MCF 10A (cell line): ENCODE data around the gene CRTC2. TPM values are rescaled to one million over a fixed set of nuclear protein-coding genes. Genes with fewer than 3 reads are reported as not detected.
"Not testable (repeated sequence)": the region's sequence is repeated elsewhere in the genome, so short reads cannot be mapped to it uniquely, and the experiment has no call there.

Experiments used
- Bru-seq: library from RNA; stranded (reverse); fragments of 400-500 nt; gene quantifications from one replicate; lab custom pipeline; 2021; lab: Mats Ljungman, UMichigan
- BruChase-seq, 2 experiments: library from RNA; stranded (reverse); fragments of 400-500 nt; gene quantifications; one replicate each; lab custom pipeline; 2021; lab: Mats Ljungman, UMichigan
- BruUV-seq: library from RNA; stranded (reverse); fragments of 400-500 nt; replicated peaks from 2 replicates; lab custom pipeline; 2021; lab: Mats Ljungman, UMichigan
- CTCF ChIA-PET: fragments of 300-600 bp; sonication (Branson Sonifier 250); formaldehyde crosslinking; extraction: SDS; loops from one replicate; lab custom pipeline; 2021; ENCODE audit warnings: antibody characterized with exemption, inconsistent platforms; lab: Yijun Ruan, JAX
- POLR2A ChIA-PET: fragments of 300-600, 350-650 bp; sonication (Branson Sonifier 250); formaldehyde crosslinking; extraction: SDS; loops from one replicate; lab custom pipeline; 2020; ENCODE audit warnings: antibody characterized with exemption, inconsistent platforms; lab: Yijun Ruan, JAX
- DNase-seq: peaks from one replicate; pipeline ENCODE4 v3.0.0-alpha.2; 2018; ENCODE audit not compliant: unreplicated experiment
- H3K27ac Mint-ChIP-seq: one replicate; pipeline ENCODE4 v1.8.0; 2022; ENCODE audit warnings: mild to moderate bottlenecking, low read depth, mixed read lengths; ENCODE audit not compliant: unreplicated experiment
- H3K27me3 Mint-ChIP-seq: one replicate; pipeline ENCODE4 v1.8.0; 2022; ENCODE audit warnings: mixed read lengths; ENCODE audit not compliant: insufficient read depth, unreplicated experiment
- H3K36me3 Mint-ChIP-seq: one replicate; pipeline ENCODE4 v1.8.0; 2022; ENCODE audit warnings: mild to moderate bottlenecking, moderate library complexity, mixed read lengths; ENCODE audit not compliant: insufficient read depth, unreplicated experiment
- H3K4me1 Mint-ChIP-seq: one replicate; pipeline ENCODE4 v1.8.0; 2022; ENCODE audit warnings: mixed read lengths; ENCODE audit not compliant: insufficient read depth, unreplicated experiment
- H3K4me3 Mint-ChIP-seq: one replicate; pipeline ENCODE4 v1.8.0; 2022; ENCODE audit warnings: mild to moderate bottlenecking, moderate library complexity, mixed read lengths; ENCODE audit not compliant: unreplicated experiment
- H3K9me3 Mint-ChIP-seq: one replicate; pipeline ENCODE4 v1.8.0; 2022; ENCODE audit warnings: mixed read lengths; ENCODE audit not compliant: unreplicated experiment
- intact Hi-C: fragments of 100-400 bp; cut with micrococcal nuclease; formaldehyde crosslinking; loops from 2 replicates; pipeline ENCODE4 v1.14.1; 2022
- long read RNA-seq: library from polyadenylated mRNA; stranded (forward); transcript quantifications from one replicate; pipeline ENCODE4 v2.0.0, GENCODE V29; 2022
- total RNA-seq: library from RNA; stranded (reverse); gene quantifications from 2 replicates; pipeline ENCODE4 v1.2.3, GENCODE V29; 2022
- TF ChIP-seq, protein P1 (sequence below): fragments of 200-600 bp; IDR thresholded peaks from one replicate; pipeline ENCODE4 v1.8.0; 2022; ENCODE audit warnings: antibody characterized with exemption, mild to moderate bottlenecking; ENCODE audit not compliant: unreplicated experiment

Gene CRTC2, protein sequence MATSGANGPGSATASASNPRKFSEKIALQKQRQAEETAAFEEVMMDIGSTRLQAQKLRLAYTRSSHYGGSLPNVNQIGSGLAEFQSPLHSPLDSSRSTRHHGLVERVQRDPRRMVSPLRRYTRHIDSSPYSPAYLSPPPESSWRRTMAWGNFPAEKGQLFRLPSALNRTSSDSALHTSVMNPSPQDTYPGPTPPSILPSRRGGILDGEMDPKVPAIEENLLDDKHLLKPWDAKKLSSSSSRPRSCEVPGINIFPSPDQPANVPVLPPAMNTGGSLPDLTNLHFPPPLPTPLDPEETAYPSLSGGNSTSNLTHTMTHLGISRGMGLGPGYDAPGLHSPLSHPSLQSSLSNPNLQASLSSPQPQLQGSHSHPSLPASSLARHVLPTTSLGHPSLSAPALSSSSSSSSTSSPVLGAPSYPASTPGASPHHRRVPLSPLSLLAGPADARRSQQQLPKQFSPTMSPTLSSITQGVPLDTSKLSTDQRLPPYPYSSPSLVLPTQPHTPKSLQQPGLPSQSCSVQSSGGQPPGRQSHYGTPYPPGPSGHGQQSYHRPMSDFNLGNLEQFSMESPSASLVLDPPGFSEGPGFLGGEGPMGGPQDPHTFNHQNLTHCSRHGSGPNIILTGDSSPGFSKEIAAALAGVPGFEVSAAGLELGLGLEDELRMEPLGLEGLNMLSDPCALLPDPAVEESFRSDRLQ
- 47.0 and 55.1 TPM in 2 replicates for total RNA-seq
- Bru-seq, nascent RNA = percentile 72 among the genes with signal in this experiment
- BruChase-seq, experiment 1, labeled RNA remaining after a 6-hour chase = percentile 87 among the genes with signal in this experiment
- BruChase-seq, experiment 2, labeled RNA remaining after a 2-hour chase = percentile 84 among the genes with signal in this experiment
- long read RNA-seq, transcript CRTC2-203 (14 exons, 2,644 nt) = major isoform, 10 of 60 reads
- long read RNA-seq, partial matches to known transcripts = 38 of 60 reads
- long read RNA-seq, other reads (novel, unspliced or antisense) = 12 of 60 reads

DNA sequence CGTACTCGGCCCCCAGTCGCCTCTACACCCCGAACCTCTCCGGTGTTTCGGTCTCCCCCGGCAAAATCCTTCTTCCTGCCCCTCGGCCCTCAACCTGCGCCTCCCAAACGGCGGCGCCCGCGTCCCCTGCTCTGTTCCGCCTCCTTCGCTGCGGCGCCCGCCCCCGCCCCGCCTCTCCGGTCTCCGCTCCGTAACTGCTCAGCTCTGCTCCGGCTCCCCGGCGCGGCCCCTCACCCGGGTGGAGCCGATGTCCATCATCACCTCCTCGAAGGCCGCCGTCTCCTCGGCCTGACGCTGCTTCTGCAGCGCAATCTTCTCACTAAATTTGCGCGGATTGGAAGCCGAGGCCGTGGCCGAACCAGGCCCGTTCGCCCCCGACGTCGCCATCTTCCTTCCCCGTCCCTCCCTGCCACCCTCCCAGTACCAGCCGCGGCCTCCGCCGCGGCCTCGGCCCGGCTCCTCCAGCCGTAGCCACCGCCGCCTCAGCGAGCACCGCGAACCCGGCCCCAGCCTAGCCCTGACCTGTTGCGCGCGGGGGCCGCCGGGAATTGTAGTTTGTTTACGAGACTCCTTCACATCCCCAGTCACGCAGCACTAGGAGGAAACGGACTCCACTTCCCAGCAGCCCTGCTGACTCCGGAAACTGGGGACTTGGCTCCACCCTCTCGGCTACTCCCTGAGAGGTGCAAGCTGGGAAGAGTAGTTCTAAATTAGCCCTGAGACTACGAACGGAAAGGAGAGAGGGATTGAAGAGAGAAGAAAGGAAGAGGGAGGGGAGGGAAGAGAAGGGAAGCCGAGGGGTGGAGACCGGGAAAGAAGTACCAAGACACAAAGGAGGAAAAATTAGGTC lies at the start of gene CRTC2:
TSS of gene CRTC2 (minus strand) at position 502 of the 850 bp plus-strand sequence. CDS start at position 387, 115 bp downstream.
- H3K27ac Mint-ChIP-seq = peak within 1 kb of the TSS; percentile 92
- no peaks in the 10 kb centered on the region for H3K27me3 Mint-ChIP-seq
- ChIA-PET CTCF (interaction anchor here (0.6 to 5.6 kb wide), 7 partner anchors 8 to 1878 kb away, joined by 3 to 60 read pairs (median 3); partner anchors contain the start of genes DENND4B and RAB13), POLR2A (interaction anchor here (0.6 to 16.7 kb wide), 24 partner anchors 4 to 397 kb away, joined by 3 to 647 read pairs (median 4); partner anchors contain the start of genes CHTOP, CREB3L4, CRTC2 and DENND4B)
- TF ChIP-seq, protein P1, sequence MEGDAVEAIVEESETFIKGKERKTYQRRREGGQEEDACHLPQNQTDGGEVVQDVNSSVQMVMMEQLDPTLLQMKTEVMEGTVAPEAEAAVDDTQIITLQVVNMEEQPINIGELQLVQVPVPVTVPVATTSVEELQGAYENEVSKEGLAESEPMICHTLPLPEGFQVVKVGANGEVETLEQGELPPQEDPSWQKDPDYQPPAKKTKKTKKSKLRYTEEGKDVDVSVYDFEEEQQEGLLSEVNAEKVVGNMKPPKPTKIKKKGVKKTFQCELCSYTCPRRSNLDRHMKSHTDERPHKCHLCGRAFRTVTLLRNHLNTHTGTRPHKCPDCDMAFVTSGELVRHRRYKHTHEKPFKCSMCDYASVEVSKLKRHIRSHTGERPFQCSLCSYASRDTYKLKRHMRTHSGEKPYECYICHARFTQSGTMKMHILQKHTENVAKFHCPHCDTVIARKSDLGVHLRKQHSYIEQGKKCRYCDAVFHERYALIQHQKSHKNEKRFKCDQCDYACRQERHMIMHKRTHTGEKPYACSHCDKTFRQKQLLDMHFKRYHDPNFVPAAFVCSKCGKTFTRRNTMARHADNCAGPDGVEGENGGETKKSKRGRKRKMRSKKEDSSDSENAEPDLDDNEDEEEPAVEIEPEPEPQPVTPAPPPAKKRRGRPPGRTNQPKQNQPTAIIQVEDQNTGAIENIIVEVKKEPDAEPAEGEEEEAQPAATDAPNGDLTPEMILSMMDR = no peak
- BruUV-seq = no TSS peak
- no peaks in the 10 kb centered on the region for H3K9me3 Mint-ChIP-seq
- H3K4me1 Mint-ChIP-seq = peaks cover 55% of the 10 kb centered on the region
- H3K4me3 Mint-ChIP-seq = peak within 1 kb of the TSS; percentile 96
- intact Hi-C loops = loop anchor here (2.0 kb wide), 1 partner anchor 28 kb away; the partner anchor contains the start of gene RAB13
- H3K36me3 Mint-ChIP-seq = peaks cover 57% of the 10 kb centered on the region
- DNase-seq = peak; percentile 100

DNA sequence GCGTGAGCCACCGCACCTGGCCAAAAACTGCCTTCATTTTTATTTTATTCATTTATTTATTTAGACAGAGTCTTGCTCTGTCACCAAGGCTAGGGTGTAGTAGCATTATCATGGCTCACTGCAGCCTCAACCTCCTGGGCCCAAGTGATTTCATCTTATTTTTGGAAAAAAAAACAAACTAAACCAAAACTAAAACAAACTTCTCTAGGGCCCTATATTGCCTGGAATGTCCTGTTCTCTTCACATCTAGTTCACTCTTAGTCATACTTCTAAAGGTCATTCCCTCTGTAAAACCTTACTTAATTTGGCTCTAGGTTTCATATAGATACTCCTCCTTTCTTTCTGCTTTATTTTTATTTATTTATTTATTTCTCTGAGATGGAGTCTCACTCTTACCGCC lies 47.7 kb upstream of the CRTC2 start:
- TF ChIP-seq, protein P1 = no peak
- H3K36me3 Mint-ChIP-seq = no peaks in the 10 kb centered on the region
- no peak overlapping the region for H3K27ac Mint-ChIP-seq
- no TSS peak for BruUV-seq
- DNase-seq = peak; percentile 30
- H3K27me3 Mint-ChIP-seq = no peaks in the 10 kb centered on the region
- POLR2A ChIA-PET = no interaction called here
- CTCF ChIA-PET = no interaction called here
- H3K4me1 Mint-ChIP-seq = no peaks in the 10 kb centered on the region
- H3K9me3 Mint-ChIP-seq = no peaks in the 10 kb centered on the region
- no peak overlapping the region for H3K4me3 Mint-ChIP-seq
- intact Hi-C loops = no loop called here

DNA sequence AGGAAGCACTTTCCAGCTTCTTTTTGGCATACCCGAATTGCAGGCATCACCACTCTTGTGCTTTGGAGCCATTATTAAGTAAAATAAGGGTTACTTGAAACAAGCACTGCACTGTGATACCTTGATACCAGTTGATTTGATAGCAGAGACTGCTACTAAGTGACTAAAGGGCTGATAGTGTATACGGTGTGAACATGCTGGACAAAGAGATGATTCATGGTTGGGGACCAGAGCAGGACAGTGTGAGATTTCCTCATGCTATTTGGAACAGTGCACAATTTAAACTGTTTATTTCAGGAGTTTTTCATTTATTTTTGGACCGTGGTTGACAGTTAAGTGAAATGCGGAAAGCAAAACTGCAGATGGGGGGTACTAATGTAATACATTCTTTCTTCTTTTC lies 42.0 kb upstream of the CRTC2 start:
- no peaks in the 10 kb centered on the region for H3K9me3 Mint-ChIP-seq
- ChIA-PET POLR2A (interaction anchor here (5.2 kb wide), 1 partner anchor 9 kb away, joined by 53 read pairs; the partner anchor contains the start of gene RPS27), CTCF (interaction anchor here (1.4 kb wide), 1 partner anchor 13 kb away, joined by 3 read pairs; no protein-coding TSS in a partner anchor)
- H3K27ac Mint-ChIP-seq = no peak overlapping the region
- H3K36me3 Mint-ChIP-seq = peaks cover 18% of the 10 kb centered on the region
- DNase-seq = no peak
- intact Hi-C loops = no loop called here
- no TSS peak for BruUV-seq
- TF ChIP-seq, protein P1 = no peak
- no peak overlapping the region for H3K4me3 Mint-ChIP-seq
- no peaks in the 10 kb centered on the region for H3K4me1 Mint-ChIP-seq
- H3K27me3 Mint-ChIP-seq = no peaks in the 10 kb centered on the region

DNA sequence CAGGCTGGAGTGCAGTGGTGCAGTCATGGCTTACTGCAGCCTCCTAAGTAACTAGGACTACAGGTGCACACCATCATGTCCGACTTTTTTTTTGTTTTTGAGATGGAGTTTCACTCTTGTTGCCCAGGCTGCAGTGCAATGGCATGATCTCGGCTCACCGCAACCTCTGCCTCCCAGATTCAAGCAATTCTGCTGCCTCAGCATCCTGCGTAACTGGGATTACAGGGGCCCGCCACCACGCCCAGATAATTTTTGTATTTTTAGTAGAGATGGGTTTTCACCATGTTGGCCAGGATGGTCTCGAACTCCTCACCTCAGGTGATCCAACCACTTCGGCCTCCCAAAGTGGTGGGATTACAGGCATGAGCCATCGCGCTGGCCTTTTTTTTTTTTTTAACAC lies 38.5 kb upstream of the CRTC2 start:
- ChIA-PET POLR2A (interaction anchor here (2.2 kb wide), 1 partner anchor 185 kb away, joined by 4 read pairs; no protein-coding TSS in a partner anchor), CTCF (interaction anchor here (0.6 kb wide), 1 partner anchor 319 kb away, joined by 3 read pairs; no protein-coding TSS in a partner anchor)
- DNase-seq, H3K9me3 Mint-ChIP-seq, H3K27me3 Mint-ChIP-seq, H3K4me1 Mint-ChIP-seq, BruUV-seq, H3K4me3 Mint-ChIP-seq, intact Hi-C loops: not testable (repeated sequence)
- H3K36me3 Mint-ChIP-seq = peaks cover 53% of the 10 kb centered on the region
- peak overlapping the region; percentile 59 for H3K27ac Mint-ChIP-seq
